ENCODE data around the gene LECT2. TPM values are rescaled to one million over a fixed set of nuclear protein-coding genes. Genes with fewer than 3 reads are reported as not detected.

LECT2 gene
- polyA plus RNA-seq, 1 donor (not counting 4 experiments of a cell fraction or from before 2014, with no cell fraction given), result not detected

GRCh38 chr5:135996611-135997010, 41.8 kb upstream of the LECT2 start:
- H3K4me1 ChIP-seq (ENCODE audit: control insufficient read depth, extremely low read depth, insufficient read depth, low read length), result peaks cover 7% of the 10 kb centered on the region
- H3K9ac ChIP-seq (ENCODE audit: control insufficient read depth, extremely low read depth, insufficient read depth, low read length), result no peak overlapping the region

GRCh38 chr5:135995976-135996375, 41.2 kb upstream of the LECT2 start:
- peaks cover 7% of the 10 kb centered on the region for H3K4me1 ChIP-seq (ENCODE audit: control insufficient read depth, extremely low read depth, insufficient read depth, low read length)
- H3K27me3 ChIP-seq (ENCODE audit: control insufficient read depth, extremely low read depth, insufficient read depth, low read length), result no peaks in the 10 kb centered on the region
- no peak overlapping the region for H2AFZ ChIP-seq (ENCODE audit: control insufficient read depth, low read length)
- DNase-seq (ENCODE audit: low read depth, low spot score) (no peak), FAIRE-seq (no peak)
- no peak overlapping the region for H3K4me2 ChIP-seq (ENCODE audit: control insufficient read depth, extremely low read depth, insufficient read depth, low read depth, low read length)
- H3K36me3 ChIP-seq (ENCODE audit: control insufficient read depth in 2 of 2, extremely low read depth in 1 of 2, insufficient read depth in 2 of 2, low read length in 2 of 2), result no peaks in the 10 kb centered on the region
- H3K27ac ChIP-seq (ENCODE audit: control insufficient read depth, insufficient read depth, low read length), result no peak overlapping the region
- no peaks in the 10 kb centered on the region for H3K9me3 ChIP-seq (ENCODE audit: control insufficient read depth, low read depth, low read length)
- no peak overlapping the region for H3K4me3 ChIP-seq (ENCODE audit: control insufficient read depth in 2 of 3, extremely low read depth in 1 of 3, insufficient read depth in 2 of 3, low read depth in 1 of 3, low read length in 3 of 3)
- H4K20me1 ChIP-seq (ENCODE audit: control insufficient read depth, extremely low read depth, insufficient read depth, low read length), result no peaks in the 10 kb centered on the region
- H3K9ac ChIP-seq (ENCODE audit: control insufficient read depth, extremely low read depth, insufficient read depth, low read length), result no peak overlapping the region
- no peaks in the 10 kb centered on the region for H3K9me1 ChIP-seq (ENCODE audit: control insufficient read depth, extremely low read depth, insufficient read depth, low read length)
- dilution Hi-C loops (cut with MboI; ENCODE audit: extremely low pct_ligation_motif_present, low sequenced_read_pairs), result no loop called here
- TF ChIP-seq CTCF (optimal IDR thresholded peaks at IDR 0.05 in 1 of 3, IDR thresholded peaks at IDR 0.05 in 1 of 3, conservative IDR thresholded peaks at IDR 0.05 in 1 of 3; ENCODE audit: extremely low read depth in 1 of 3, insufficient read depth in 2 of 3, low read length in 3 of 3) (no peak), EZH2 (IDR thresholded peaks at IDR 0.05; ENCODE audit: low read length) (no peak)
- H3K79me2 ChIP-seq (ENCODE audit: control insufficient read depth, insufficient read depth, low read length), result no peaks in the 10 kb centered on the region

More at GRCh38 chr5:135996611-135997010, 41.8 kb upstream of the LECT2 start:
- Histone ChIP-seq H3K36me3 (ENCODE audit: control insufficient read depth in 2 of 2, extremely low read depth in 1 of 2, insufficient read depth in 2 of 2, low read length in 2 of 2) (no peaks in the 10 kb centered on the region), H3K9me1 (ENCODE audit: control insufficient read depth, extremely low read depth, insufficient read depth, low read length) (no peaks in the 10 kb centered on the region), H3K4me3 (ENCODE audit: control insufficient read depth in 2 of 3, extremely low read depth in 1 of 3, insufficient read depth in 2 of 3, low read depth in 1 of 3, low read length in 3 of 3) (no peak overlapping the region), H4K20me1 (ENCODE audit: control insufficient read depth, extremely low read depth, insufficient read depth, low read length) (no peaks in the 10 kb centered on the region), H3K4me2 (ENCODE audit: control insufficient read depth, extremely low read depth, insufficient read depth, low read depth, low read length) (no peak overlapping the region), H3K9me3 (ENCODE audit: control insufficient read depth, low read depth, low read length) (no peaks in the 10 kb centered on the region), H3K27me3 (ENCODE audit: control insufficient read depth, extremely low read depth, insufficient read depth, low read length) (no peaks in the 10 kb centered on the region), H3K27ac (ENCODE audit: control insufficient read depth, insufficient read depth, low read length) (no peak overlapping the region), H2AFZ (ENCODE audit: control insufficient read depth, low read length) (no peak overlapping the region), H3K79me2 (ENCODE audit: control insufficient read depth, insufficient read depth, low read length) (no peaks in the 10 kb centered on the region)
- no peak for FAIRE-seq
- dilution Hi-C loops (cut with MboI; ENCODE audit: extremely low pct_ligation_motif_present, low sequenced_read_pairs), result no loop called here
- TF ChIP-seq CTCF (optimal IDR thresholded peaks at IDR 0.05 in 1 of 3, IDR thresholded peaks at IDR 0.05 in 1 of 3, conservative IDR thresholded peaks at IDR 0.05 in 1 of 3; ENCODE audit: extremely low read depth in 1 of 3, insufficient read depth in 2 of 3, low read length in 3 of 3) (no peak), EZH2 (IDR thresholded peaks at IDR 0.05; ENCODE audit: low read length) (no peak)
- DNase-seq (ENCODE audit: low read depth, low spot score), result no peak
